Type B pancreatic cell (in vitro differentiated cells): ENCODE measurements around the gene PLCB1. TPM values are rescaled to one million over a fixed set of nuclear protein-coding genes. Genes with fewer than 3 reads are reported as not detected.

ENCODE experiments used
- DNase-seq: peaks from one replicate; pipeline ENCODE4 v3.0.0; 2021; ENCODE audit warnings: mixed read lengths; ENCODE audit not compliant: unreplicated experiment; ENCODE audit errors: extremely low spot score
- H3K27ac Mint-ChIP-seq: 2 replicates; pipeline ENCODE4 v1.8.0; 2021; ENCODE audit warnings: mild to moderate bottlenecking, mixed read lengths
- H3K27me3 Mint-ChIP-seq: 2 replicates; pipeline ENCODE4 v1.8.0; 2021; ENCODE audit warnings: mixed read lengths
- H3K36me3 Mint-ChIP-seq: 2 replicates; pipeline ENCODE4 v1.8.0; 2021; ENCODE audit warnings: mixed read lengths
- H3K4me1 Mint-ChIP-seq: one replicate; pipeline ENCODE4 v1.8.0; 2021; ENCODE audit warnings: mixed read lengths; ENCODE audit not compliant: unreplicated experiment
- H3K4me3 Mint-ChIP-seq: 2 replicates; pipeline ENCODE4 v1.8.0; 2021; ENCODE audit warnings: mild to moderate bottlenecking, mixed read lengths
- H3K9me3 Mint-ChIP-seq: 2 replicates; pipeline ENCODE4 v1.8.0; 2021; ENCODE audit warnings: mixed read lengths
- CTCF ChIP-seq: fragments of 200-600 bp; sonication (generic); conservative IDR thresholded peaks from 2 replicates; pipeline ENCODE4 v1.5.0; 2021; ENCODE audit warnings: antibody characterized with exemption, mild to moderate bottlenecking
- total RNA-seq: library from RNA; stranded (reverse); gene quantifications from 2 replicates; pipeline ENCODE4 v1.2.1, GENCODE V29; 2021; ENCODE audit warnings: low replicate concordance

PLCB1 gene
- total RNA-seq, 1 donor from 2014 or later = 17.9 TPM

GRCh38 chr20:8693709-8694108 is 561.6 kb downstream of the PLCB1 start:
- DNase-seq = no peak
- TF ChIP-seq CTCF = no peak
- Mint-ChIP-seq H3K27ac (no peak overlapping the region), H3K4me1 (no peaks in the 10 kb centered on the region), H3K4me3 (no peak overlapping the region), H3K36me3 (no peaks in the 10 kb centered on the region), H3K27me3 (no peaks in the 10 kb centered on the region), H3K9me3 (peaks cover 6% of the 10 kb centered on the region)

GRCh38 chr20:8700756-8701155 is 568.7 kb downstream of the PLCB1 start:
- DNase-seq = no peak
- Mint-ChIP-seq H3K27me3 (no peaks in the 10 kb centered on the region), H3K36me3 (no peaks in the 10 kb centered on the region), H3K4me1 (no peaks in the 10 kb centered on the region), H3K4me3 (no peak overlapping the region), H3K9me3 (no peaks in the 10 kb centered on the region), H3K27ac (no peak overlapping the region)
- no peak for TF ChIP-seq CTCF

- no peaks in the 10 kb centered on the region for H3K9me3 Mint-ChIP-seq
- no peak overlapping the region for H3K4me3 Mint-ChIP-seq
- no peak for DNase-seq
- no peak overlapping the region for H3K27ac Mint-ChIP-seq
- H3K36me3 Mint-ChIP-seq = no peaks in the 10 kb centered on the region
- no peaks in the 10 kb centered on the region for H3K4me1 Mint-ChIP-seq
- TF ChIP-seq CTCF = no peak
- no peaks in the 10 kb centered on the region for H3K27me3 Mint-ChIP-seq
Observed at GRCh38 chr20:8706961-8707700, 575.1 kb downstream of the PLCB1 start.

- no peaks in the 10 kb centered on the region for H3K4me1 Mint-ChIP-seq
- H3K27me3 Mint-ChIP-seq = no peaks in the 10 kb centered on the region
- no peaks in the 10 kb centered on the region for H3K9me3 Mint-ChIP-seq
- H3K36me3 Mint-ChIP-seq = no peaks in the 10 kb centered on the region
- no peak overlapping the region for H3K4me3 Mint-ChIP-seq
- no peak for TF ChIP-seq CTCF
- no peak for DNase-seq
- H3K27ac Mint-ChIP-seq = no peak overlapping the region
Observed at GRCh38 chr20:8709627-8710026, 577.6 kb downstream of the PLCB1 start.

GRCh38 chr20:8711501-8711900 is 579.4 kb downstream of the PLCB1 start:
- no peak overlapping the region for H3K27ac Mint-ChIP-seq
- DNase-seq = no peak
- H3K4me3 Mint-ChIP-seq = no peak overlapping the region
- no peaks in the 10 kb centered on the region for H3K9me3 Mint-ChIP-seq
- H3K36me3 Mint-ChIP-seq = no peaks in the 10 kb centered on the region
- no peaks in the 10 kb centered on the region for H3K4me1 Mint-ChIP-seq
- TF ChIP-seq CTCF = no peak
- no peaks in the 10 kb centered on the region for H3K27me3 Mint-ChIP-seq
